Measurements from ENCODE around the gene PER2.
"Not testable (repeated sequence)": the region's sequence is repeated elsewhere in the genome, so short reads cannot be mapped to it uniquely, and the experiment has no call there.

Gene PER2

DNA sequence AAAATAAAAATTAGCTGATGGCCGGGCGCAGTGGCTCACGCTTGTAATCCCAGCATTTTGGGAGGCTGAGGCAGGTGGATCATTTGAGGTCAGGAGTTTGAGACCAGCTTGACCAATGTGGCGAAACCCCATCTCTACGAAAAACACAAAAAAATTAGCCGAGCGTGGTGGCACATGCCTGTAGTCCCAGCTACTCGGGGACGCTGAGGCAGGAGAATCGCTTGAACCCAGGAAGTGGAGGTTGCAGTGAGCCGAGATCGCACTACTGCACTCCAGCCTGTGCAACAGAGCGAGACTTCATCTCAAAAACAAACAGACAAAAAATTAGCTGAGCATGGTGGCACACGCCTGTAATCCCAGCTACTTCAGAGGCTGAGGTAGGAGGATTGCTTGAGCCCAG is 22.3 kb upstream of the PER2 start:
- not testable (repeated sequence) for DNase-seq

DNA sequence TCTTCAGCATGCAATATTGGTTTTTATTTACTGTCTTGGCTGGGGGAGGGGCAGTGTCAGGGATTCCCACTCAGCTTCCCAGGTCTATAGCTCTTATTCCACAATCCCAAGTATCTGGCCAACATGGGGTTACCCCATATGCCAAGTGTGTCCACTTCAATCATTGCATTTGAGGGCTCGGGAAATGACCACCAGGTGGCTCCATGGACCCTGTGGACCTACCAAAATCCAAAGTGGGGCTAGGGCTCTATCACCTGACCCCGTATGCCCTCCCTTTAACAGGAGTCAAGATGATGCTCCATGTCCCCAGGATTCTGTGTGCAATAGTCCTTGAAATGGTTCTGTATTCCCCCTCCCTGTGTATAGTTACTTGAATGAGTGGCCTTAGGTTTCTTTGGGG is 19.8 kb upstream of the PER2 start:
- DNase-seq: no peak

DNA sequence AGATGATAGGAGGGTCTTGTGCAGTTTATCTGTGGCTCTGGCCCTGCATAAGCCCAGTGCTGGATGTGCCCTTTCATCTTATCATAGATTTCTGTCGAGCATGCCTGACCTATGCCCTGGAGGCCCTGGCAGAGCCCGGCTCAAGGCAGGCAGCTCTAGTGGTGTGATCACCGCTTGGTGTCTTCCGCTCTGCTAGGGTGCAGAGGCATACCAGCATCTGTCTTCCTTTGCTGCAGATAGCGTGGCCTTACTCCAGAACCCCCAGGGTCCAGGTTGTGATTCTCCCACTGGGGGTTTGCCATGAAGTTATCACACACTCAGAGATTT is 18.2 kb upstream of the PER2 start:
- no peak for DNase-seq

DNA sequence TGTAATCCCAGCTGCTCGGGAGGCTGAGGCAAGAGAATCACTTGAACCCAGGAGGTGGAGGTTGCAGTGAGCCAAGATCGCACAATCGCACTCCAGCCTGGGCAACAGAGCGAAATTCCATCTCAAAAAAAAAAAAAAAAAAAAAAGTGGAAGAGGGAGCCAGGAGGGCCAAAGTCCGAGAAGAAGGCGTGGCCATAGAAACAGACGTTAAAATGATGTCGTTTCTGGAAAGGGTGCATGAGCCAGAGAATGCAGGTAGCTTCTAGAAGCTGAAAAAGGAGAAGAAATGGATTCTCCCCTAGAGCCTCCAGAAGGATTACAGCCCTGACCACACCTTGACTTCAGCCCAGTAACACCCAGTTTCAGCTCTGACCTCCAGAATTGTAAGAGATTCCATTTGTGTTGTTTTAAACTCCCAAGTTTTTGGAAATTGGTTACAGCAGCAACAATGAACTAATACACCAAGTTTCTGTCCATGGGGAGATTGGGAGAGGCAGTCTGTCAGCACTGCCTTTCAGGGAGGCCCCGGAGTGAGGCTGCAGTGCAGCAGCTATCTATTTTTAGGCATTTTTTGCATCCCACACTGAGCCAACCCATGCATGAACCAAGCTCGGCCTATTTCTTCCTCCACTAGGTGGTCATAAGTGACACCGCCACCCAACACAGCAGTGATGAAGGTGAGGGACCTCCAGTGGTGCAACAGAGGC is 17.7 kb upstream of the PER2 start:
- no peak for DNase-seq

DNA sequence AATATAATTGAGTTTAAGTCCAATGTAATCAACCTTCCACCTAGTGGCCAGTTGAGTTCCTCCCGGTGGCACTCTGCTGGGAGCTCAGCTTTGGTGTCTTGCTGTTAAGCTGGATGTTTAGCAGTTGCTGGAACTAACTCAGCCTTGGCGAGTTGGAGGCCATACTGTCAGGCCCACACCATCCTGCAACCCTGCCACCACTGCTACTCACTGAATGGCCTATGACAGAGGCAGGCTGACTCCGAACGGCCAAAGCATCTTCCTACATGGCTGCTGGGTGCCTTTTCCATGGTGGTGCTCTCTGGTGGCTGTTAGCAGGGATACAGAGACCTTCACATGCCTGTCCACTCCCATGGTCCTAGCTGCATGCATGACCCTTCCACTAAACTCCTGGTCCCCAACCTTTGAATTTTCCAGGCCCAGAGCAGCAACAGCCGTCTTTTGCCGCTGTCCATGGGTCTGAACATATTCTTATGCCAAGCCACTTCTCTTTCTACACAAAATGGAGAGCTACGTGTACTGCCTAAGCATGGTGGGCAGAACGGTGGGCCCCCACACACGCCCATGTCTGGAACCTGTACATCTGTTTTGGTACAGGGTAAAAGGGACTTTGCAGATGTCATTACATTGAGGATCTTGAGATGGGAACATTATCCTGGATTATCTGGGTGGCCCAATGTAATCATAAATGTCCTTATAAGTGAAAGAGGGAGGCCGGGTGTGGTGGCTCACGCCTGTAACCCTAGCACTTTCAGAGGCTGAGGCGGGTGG is 16.9 kb upstream of the PER2 start:
- DNase-seq: no peak

DNA sequence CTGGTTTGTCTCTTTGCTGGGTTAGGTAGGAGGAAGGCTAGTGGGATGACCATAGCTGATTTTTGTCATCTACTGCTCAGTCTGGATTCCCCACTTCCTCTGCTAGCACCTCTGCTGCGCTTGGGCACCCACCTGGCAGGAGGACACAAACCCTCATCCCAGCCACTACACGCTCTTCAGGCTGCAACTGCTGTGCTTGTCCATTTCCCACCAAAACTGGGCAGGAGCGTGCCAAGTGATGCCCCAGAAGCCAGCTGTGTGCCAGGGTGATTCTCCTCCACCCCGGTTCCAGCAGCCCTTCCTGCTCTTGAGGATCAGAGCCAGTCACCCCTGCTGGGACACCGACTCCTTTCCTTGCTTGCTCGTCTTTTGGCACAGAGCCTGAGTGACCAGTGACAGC is 15.7 kb upstream of the PER2 start:
- DNase-seq: no peak

DNA sequence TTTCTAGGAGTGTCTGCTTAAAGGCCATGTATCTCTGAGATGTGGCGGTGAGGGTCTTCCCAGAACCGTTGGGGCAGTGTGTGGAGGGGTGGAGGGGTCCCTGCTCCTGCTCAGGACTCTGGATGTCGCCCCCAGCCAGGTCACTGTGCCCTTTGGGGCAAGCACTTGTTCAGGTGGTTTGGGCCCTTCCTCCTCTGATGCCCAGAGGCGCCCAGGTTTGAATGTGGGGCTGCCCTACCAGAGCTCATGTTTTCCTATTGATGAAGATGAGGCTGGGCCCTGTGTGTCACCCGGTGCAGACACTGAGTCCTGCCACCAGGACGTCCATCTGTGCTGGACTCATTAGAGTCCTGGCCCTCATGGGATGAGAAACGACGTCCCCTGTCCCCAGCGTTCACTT is 14.3 kb upstream of the PER2 start:
- no peak for DNase-seq

DNA sequence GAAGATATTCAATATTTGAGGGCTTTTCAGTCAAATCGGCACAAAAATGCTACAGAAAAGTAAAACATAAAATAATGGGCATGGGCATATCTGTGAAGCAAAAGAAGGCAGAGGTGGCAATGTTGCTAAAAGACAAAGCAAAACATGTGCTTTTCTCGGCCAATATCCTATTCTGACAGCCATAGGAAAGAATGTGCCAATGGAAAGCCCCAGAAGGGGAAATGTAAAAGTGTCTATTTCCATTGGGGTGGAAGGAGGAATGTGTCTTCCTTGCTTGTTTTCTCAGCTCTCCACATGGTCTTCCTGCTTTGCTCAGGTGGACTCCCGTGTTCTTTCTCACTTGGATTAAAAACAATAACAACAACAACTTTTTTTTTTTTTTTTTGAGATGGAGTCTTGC is 13.7 kb upstream of the PER2 start:
- no peak for DNase-seq

DNA sequence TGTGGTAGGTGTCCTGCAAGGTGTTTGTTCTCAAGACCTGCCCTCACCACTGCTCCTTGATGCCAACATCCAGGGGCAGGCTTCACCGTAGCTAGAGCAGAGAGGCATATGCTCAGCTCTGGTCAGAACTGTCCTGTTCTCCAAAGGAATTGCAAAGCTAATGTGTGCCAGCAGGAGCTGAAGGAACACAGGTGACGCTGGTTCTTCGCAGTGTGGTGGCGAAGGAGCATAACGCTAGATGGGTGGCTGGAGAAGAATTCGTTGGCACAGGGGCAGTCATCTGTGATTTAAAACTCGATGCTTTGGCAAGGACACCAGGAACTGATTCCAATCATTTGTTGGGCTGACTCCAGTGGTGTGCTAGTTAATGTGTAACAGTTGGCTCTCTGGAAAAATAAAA is 11.4 kb upstream of the PER2 start:
- DNase-seq: no peak

DNA sequence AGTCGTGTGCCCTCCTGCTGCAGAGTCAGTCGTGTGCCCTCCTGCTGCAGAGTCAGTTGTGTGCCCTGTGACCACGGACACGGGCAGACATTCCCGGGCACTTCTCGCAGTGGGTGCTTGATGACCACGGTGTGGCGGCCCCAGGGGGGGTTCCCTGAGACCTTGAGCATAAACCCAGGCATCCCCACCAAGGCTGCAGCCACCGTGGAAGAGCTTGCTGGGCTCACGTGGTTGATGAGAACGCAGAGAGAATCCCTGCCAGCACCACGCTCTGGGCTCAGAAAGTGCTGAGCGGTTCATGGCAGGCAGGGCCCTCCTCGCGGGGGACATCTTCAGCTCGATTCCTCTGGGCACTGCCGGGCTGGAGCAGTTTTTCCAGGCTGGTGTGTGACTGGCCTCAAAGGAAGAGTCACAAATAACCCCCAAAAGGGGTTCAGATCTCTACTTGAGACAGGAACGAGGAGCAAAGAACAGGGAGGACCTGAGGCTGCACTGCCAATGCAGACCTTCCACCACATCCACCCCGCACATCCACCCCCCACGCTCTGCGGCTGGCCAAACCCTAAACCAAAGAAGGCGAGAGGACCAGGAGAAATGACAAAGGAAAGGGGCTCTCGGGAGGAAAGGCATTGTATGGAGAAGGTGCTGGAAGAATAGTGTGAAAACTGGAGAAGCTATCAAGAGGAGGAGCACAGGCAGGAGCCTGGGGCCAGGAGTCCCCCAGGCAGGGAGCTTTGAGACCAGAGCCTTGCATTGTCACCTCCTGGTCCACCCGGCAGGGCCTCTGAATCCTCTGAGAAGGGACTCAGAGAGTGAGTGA is 8.4 kb upstream of the PER2 start:
- no peak for DNase-seq

DNA sequence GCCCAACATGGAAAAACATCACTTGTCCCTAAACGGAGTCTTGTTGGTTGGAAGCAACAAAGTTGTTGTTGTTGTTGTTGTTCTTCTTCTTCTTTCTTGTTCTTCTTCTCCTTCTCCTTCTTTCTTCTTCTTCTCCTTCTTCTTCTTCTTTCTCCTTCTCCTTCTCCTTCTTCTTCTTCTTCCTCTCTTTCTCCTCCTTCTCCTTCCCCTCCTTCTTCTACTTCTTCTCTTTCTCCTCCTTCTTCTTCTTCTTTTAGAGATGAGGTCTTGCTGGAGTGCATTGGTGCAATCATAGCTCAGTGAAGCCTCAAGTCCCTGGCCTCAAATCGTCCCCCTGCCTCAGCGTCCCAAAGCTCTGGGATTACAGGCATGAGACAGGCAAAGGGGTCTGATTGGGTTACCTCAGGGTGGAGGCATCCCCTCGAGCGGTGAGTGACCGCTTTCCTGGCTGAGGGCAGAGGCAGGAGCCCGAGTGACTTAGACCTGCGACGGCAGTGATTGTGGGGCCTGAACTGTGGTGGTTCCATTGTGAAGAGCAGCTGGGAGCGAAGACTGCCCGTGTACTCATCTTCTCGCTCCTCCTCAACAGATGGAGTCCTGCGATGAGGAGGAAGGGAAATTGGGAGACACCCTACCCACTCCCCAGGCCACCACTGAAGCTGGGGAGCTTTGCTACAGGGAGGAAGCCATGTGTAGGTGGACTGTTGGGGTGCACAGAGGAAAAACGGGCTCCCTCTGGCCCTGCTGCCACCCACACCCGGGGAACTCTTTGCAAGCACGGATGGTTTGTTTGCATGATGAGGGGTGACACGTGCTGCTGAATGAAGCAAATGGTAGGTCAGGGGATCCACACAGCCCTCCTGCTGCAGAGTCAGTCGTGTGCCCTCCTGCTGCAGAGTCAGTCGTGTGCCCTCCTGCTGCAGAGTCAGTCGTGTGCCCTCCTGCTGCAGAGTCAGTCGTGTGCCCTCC is 7.0 kb upstream of the PER2 start:
- no peak for DNase-seq

DNA sequence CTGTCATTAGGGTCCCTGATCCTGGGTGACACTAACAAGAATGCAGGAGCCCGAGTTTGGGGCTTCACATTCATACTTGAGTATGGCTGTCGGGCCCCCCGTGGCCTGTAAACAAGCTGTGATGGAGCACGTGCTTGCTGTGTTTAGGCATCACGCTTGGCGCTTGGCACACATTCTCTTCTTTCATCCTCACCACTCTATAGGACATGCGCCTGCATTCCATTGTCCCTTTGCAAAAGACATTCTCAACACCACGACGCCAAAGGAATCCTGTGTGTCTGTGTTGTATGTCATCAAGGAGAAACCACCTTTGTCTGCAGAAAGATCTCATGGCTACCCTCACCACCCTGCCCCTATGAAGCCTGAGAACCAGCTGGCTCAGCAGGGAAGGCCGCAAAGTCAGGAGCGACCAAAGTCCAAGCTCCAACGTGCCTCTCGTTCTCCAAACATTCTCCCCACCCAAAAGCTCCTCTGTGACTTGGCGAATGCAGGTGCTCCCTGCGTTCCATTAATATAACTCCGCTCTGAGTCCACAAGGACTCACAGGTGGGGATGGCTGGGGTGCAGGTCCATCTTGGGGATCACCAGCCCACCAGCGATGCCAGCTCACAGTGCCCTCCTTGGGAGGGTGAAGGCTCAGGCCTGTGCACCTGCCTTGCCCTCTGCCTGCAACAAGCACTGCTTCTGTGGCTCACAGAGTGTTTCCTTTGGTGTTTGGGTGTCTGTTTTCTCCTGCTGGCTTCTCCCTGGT is 6.2 kb upstream of the PER2 start:
- DNase-seq: no peak

DNA sequence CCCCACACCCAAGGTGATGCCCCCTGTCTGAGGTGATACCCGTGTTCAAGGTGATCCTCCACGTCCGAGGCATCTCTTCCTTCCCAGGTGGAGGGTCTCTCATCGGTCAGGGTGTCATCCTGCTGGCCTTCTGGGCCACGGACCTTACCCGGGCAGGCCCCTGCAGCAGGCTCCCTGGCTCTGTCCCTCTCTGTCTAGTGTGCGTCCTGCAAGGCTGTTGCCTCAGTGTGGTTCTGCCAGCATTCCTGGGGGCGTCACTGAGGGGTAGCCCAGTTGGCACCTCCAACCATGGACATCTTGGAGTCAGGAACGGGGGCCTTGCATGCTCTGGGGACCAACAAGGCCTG is 5.6 kb upstream of the PER2 start:
- no peak for DNase-seq

DNA sequence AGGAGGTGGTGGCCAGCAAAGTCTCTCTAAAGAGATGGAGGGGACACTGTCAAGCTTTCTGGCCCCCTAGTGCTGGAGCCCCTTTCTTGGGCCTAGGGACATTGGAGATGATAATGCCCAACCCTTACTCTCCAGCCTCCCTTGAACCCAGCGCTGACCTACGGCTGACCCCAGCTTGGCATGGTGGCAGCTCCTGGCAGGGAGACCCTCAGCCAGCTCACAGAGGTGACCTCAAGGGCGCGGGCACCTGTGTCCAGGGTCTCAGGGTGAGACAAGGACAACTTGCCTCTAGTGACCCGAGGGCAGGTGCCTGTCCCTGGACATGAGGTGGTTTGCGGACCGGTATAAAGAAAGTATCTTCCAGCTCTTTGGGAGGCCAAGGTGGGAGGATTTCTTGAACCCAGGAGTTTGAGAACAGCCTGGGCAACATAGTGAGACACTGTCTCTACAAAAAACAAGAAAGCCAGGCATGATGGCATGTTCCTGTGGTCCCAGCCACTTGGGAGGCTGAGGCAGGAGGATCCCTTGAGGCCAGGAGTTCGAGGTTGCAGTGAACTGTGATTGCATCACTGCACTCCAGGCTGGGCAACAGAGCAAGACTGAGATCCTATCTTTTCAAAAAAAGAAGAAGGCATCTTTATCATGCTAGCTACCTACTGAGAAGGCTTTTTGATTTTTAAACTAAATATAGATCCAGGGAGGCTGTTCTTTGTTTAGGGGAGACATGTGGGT is 3.3 kb upstream of the PER2 start:
- no peak for DNase-seq

DNA sequence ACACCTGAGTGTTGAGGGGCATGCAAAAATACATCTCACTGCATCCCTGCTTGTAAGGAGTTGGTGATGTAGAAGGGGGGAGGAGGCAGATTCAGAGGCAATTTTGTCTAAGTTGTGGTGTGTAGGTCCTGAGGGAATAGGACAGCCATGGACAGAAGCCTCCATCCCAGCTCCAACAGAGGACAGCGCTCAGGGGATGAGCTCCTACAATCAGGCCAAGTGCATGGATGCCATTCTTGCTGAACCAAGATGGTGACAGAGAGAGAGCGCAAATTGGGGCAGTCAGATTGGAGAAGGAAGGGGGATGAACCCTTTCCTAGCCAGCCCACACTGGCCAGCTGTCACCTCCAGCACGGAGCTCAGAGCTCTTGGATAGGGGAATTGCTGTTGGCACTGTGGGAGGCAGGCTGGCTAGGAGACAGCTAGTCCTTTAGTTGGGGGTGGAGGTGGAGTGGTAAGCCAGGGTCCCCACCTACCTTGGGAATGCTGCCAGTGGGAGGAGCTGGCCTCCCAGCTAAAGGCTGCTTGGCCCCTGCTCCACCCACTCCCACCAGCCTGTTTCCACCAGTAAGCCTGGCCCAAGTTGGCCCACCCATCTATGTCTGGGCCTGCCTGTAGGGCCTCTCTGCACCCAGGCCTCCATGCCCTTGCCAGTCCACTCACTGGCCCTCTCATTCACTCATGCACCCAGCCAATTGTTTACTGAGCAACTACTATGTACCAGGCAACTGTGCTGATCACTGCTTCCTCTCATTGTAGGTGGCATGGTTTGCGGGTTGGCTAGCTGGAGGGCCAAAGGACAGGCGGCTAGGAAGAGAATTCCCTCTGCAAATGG is 2.5 kb upstream of the PER2 start:
- no peak for DNase-seq

DNA sequence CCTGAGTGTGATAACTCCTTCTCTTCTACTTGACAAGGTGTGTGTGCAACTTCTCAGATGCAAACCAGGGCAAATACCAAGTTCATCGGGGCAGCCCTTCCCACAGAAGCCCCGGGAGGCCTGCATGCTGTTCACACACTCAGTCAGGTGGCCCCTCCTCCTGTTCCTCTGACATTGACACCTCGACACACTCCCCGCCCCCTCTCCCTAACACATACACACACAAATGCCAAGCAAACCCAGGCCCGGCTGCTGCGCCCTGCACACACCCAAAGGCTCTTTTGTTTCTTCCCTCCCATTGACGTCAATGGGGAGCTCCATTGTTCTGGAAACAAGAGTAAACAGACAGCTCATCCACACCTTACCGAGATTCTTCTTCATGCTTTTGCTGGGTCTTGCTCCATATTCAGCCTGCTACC is 1.7 kb upstream of the PER2 start:
- peak; percentile 96 for DNase-seq

DNA sequence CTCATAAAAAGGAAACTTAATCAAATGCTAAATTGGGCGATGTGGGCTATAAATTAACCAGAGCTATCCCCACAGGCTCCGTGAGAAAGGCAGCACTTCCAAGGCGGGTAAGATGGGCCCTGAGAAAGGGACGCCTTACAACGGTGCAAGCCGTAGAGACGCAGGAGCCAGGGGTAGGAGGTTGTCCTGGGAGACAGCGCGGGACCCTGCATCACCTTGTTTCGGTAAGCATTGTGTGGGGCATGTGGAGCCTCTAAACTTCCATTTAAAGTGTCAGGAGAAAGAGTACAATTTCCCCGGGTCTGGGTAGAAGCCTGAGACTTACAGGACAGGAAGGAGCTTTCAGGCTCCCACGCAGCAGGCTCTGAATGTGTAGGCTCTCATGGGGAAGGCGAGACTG is 1.2 kb upstream of the PER2 start:
- no peak for DNase-seq

DNA sequence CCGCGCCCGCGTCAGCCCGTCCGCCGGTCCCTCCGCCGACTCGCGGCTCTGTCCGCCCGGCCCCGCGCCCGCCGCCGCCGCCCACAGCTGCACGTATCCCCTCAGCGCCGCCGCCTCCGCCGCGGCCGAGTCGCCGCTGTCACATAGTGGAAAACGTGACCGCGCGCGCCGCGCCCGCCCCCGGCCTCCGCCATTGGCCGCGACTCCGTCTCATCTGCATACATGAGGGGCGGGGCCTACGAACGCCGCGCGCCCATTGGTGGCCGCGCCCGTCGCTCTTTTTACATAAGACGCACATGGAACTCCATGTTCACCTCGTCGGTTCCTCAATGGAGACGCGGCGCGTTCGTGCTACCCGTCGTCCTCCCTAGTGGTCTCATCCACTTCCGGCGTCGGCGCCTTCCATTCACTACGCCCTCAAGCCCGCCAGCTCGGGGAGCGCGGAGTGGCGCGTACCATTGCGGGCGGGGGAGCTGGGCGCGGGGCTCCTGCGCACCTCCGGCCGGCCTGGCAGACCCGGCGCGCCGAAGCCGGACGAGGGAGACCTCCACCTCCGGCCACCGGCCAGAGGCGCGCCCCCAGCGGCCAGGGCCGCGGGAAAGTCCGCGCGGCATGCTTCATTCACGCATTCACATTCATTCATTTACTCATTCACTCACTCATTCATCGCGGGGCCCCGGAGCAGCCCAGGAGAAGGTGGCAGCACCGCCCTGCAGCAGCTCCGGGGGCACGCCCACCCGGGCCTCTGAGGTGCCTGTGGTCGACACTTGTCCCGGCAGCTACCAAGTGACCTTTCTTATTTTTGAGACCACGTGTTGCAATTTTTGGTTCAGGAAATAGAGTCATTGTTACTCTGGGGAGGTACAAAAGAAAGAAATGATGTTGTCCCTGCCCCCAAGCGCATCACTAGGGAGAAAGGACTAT is 502 bp upstream of the PER2 start:
- peak; percentile 99 for DNase-seq

DNA sequence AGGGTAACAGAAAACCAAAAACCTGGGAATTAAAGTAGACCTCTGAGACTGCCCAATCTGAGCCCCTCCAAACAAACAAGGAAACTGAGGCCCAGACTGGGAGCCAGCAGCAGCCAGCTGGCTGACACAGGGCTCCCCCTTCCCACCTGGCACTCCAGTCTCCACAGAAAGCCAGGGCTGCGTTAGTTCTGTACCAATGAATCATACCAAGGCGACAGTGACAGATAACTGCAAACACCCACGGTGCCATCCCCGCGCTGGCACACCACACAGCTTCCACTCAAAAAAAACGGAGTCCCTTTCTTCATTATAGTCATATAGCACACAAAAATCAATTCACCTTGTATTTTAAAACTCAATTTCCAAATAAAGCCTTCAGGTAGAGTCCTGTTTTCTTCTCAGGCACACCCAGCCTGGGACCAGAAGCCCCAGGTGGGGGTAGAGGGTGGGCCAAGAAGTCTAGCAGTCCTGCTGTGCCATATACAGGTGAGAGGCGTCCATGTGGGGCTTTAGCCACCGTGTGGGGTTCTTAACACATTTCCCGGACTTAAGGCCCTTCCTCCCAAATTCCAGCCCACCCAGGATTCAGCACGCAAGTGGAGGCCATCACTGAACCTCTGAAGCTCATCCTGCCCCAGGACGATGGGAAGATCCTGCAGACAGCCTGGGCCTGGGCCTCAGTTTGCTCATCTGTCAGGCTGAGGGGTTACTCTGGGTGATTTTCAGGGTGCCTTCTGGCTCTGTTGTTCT is 1.2 kb downstream of the PER2 start:
- DNase-seq: no peak

Measured in NCI-H345 (cell line).